Stimulated activated naive CD4-positive, alpha-beta T cell (primary cell): ENCODE data around the gene OR6N2.

Experiments used
- DNase-seq, 6 experiments: peaks; one replicate each; lab custom pipeline; 2025; lab: John Stamatoyannopoulos, UW

OR6N2 gene

GRCh38 chr1:158781104-158781503 is at the start of gene OR6N2:
OR6N2 (minus strand) TSS chr1:158781204; CDS start chr1:158777635, 3,569 bp downstream.
- DNase-seq: no peak

- no peak for DNase-seq
These were observed 49.2 kb upstream of the OR6N2 start for GRCh38 chr1:158830074-158830677.

GRCh38 chr1:158821723-158822122 is 40.7 kb upstream of the OR6N2 start:
- DNase-seq: no peak

GRCh38 chr1:158819461-158820443 is 38.7 kb upstream of the OR6N2 start:
- no peak for DNase-seq

GRCh38 chr1:158818975-158819431 is 38.0 kb upstream of the OR6N2 start:
- DNase-seq: no peak

- no peak for DNase-seq
These were observed 37.6 kb upstream of the OR6N2 start for GRCh38 chr1:158818560-158818959.

- DNase-seq: no peak
These were observed 34.0 kb upstream of the OR6N2 start for GRCh38 chr1:158814970-158815369.

- no peak for DNase-seq
These were observed 32.2 kb upstream of the OR6N2 start for GRCh38 chr1:158813164-158813563.

GRCh38 chr1:158812336-158812735 is 31.3 kb upstream of the OR6N2 start:
- DNase-seq: no peak

- DNase-seq: no peak
These were observed 29.3 kb upstream of the OR6N2 start for GRCh38 chr1:158810311-158810710.

GRCh38 chr1:158809862-158810261 is 28.9 kb upstream of the OR6N2 start:
- DNase-seq: no peak

GRCh38 chr1:158809256-158809655 is 28.3 kb upstream of the OR6N2 start:
- DNase-seq: no peak

GRCh38 chr1:158806916-158807536 is 26.0 kb upstream of the OR6N2 start:
- DNase-seq: no peak

GRCh38 chr1:158803678-158804077 is 22.7 kb upstream of the OR6N2 start:
- no peak for DNase-seq

GRCh38 chr1:158801396-158801795 is 20.4 kb upstream of the OR6N2 start:
- DNase-seq: no peak

- no peak for DNase-seq
These were observed 19.5 kb upstream of the OR6N2 start for GRCh38 chr1:158800526-158800925.

- no peak for DNase-seq
These were observed 18.7 kb upstream of the OR6N2 start for GRCh38 chr1:158799689-158800088.

- no peak for DNase-seq
These were observed 17.5 kb upstream of the OR6N2 start for GRCh38 chr1:158798531-158798930.

- DNase-seq: no peak
These were observed 13.2 kb upstream of the OR6N2 start for GRCh38 chr1:158794247-158794646.

- no peak for DNase-seq
These were observed 12.6 kb upstream of the OR6N2 start for GRCh38 chr1:158793604-158794003.

GRCh38 chr1:158771950-158772866 is 8.8 kb downstream of the OR6N2 start, which contains the start of gene OR6N1:
OR6N1 (minus strand) TSS chr1:158772195; CDS start chr1:158766682, 5,513 bp downstream.
- no peak for DNase-seq
